KMS-11 (cell line): Measurements from ENCODE around the gene LRRTM4.
"Not testable (repeated sequence)": the region's sequence is repeated elsewhere in the genome, so short reads cannot be mapped to it uniquely, and the experiment has no call there.

Experiments
- H2AFZ ChIP-seq: fragments of 200-600 bp; sonication (generic); 2 replicates; pipeline ENCODE4 v1.6.1; 2016; ENCODE audit warnings: antibody characterized with exemption, mixed run types, low read depth
- H3K27ac ChIP-seq: fragments of 200-600 bp; sonication (generic); 2 replicates; pipeline ENCODE4 v1.6.1; 2016; ENCODE audit warnings: mild to moderate bottlenecking, mixed run types
- H3K27me3 ChIP-seq: fragments of 200-600 bp; sonication (generic); 2 replicates; pipeline ENCODE4 v1.6.1; 2017; ENCODE audit warnings: mild to moderate bottlenecking, low read depth, mixed run types, moderate library complexity; ENCODE audit not compliant: insufficient read depth
- H3K36me3 ChIP-seq: fragments of 200-600 bp; sonication (generic); 2 replicates; pipeline ENCODE4 v1.6.1; 2017; ENCODE audit warnings: mild to moderate bottlenecking, mixed run types; ENCODE audit not compliant: insufficient read depth
- H3K4me1 ChIP-seq: fragments of 200-600 bp; sonication (generic); 2 replicates; pipeline ENCODE4 v1.6.1; 2016; ENCODE audit warnings: mild to moderate bottlenecking, low read depth, mixed run types; ENCODE audit not compliant: poor library complexity, severe bottlenecking
- H3K4me2 ChIP-seq: fragments of 200-600 bp; sonication (generic); 2 replicates; pipeline ENCODE4 v1.7.0; 2016; ENCODE audit warnings: mild to moderate bottlenecking, mixed run types
- H3K4me3 ChIP-seq: fragments of 200-600 bp; sonication (generic); IDR thresholded peaks from 2 replicates; pipeline ENCODE4 v1.6.1; 2017; ENCODE audit warnings: low read depth, low read length, mixed read lengths; ENCODE audit not compliant: insufficient read depth
- H3K79me2 ChIP-seq: fragments of 200-600 bp; sonication (generic); 2 replicates; pipeline ENCODE4 v1.6.1; 2016; ENCODE audit warnings: low read depth, mixed run types; ENCODE audit not compliant: insufficient read depth
- H3K9ac ChIP-seq: fragments of 200-600 bp; sonication (generic); 2 replicates; pipeline ENCODE4 v1.6.1; 2016; ENCODE audit warnings: mild to moderate bottlenecking, mixed run types
- H4K20me1 ChIP-seq: fragments of 200-600 bp; sonication (generic); 2 replicates; pipeline ENCODE4 v1.6.1; 2016; ENCODE audit warnings: mild to moderate bottlenecking, mixed run types; ENCODE audit not compliant: insufficient read depth
- TF ChIP-seq, protein P1 (sequence below): fragments of 200-600 bp; sonication (generic); conservative IDR thresholded peaks from 2 replicates; pipeline ENCODE4 v1.6.1; 2017; ENCODE audit warnings: low read depth, mild to moderate bottlenecking, antibody characterized with exemption, low read length, moderate library complexity, mixed read lengths

The LRRTM4 gene

DNA sequence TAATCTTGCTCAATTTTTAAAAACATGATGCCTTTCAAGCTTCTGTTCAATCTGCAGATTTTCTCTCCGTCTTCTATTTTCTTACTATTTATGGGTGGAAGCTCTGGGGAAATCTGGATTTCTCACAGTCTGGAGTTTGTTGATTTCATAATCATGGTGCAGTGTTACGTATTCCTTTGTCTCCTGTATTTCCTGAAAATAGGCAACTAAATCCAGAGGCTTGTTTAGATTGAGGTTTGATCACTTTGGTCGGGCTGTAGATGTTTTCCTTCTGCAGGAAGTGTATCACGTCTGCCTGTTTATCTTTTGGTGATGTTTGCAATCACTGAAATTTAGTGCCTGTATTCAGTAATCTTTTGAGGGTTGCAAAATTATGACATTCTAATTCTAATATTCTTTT lies 487.7 kb downstream of the LRRTM4 start:
- H3K27me3 ChIP-seq, result no peaks in the 10 kb centered on the region
- H4K20me1 ChIP-seq, result no peaks in the 10 kb centered on the region
- no peak overlapping the region for H2AFZ ChIP-seq
- no peak overlapping the region for H3K27ac ChIP-seq
- TF ChIP-seq, protein P1, sequence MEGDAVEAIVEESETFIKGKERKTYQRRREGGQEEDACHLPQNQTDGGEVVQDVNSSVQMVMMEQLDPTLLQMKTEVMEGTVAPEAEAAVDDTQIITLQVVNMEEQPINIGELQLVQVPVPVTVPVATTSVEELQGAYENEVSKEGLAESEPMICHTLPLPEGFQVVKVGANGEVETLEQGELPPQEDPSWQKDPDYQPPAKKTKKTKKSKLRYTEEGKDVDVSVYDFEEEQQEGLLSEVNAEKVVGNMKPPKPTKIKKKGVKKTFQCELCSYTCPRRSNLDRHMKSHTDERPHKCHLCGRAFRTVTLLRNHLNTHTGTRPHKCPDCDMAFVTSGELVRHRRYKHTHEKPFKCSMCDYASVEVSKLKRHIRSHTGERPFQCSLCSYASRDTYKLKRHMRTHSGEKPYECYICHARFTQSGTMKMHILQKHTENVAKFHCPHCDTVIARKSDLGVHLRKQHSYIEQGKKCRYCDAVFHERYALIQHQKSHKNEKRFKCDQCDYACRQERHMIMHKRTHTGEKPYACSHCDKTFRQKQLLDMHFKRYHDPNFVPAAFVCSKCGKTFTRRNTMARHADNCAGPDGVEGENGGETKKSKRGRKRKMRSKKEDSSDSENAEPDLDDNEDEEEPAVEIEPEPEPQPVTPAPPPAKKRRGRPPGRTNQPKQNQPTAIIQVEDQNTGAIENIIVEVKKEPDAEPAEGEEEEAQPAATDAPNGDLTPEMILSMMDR, result no peak
- H3K36me3 ChIP-seq, result no peaks in the 10 kb centered on the region
- no peaks in the 10 kb centered on the region for H3K79me2 ChIP-seq
- H3K4me3 ChIP-seq, result no peak overlapping the region
- no peaks in the 10 kb centered on the region for H3K4me1 ChIP-seq
- no peak overlapping the region for H3K4me2 ChIP-seq
- H3K9ac ChIP-seq, result no peak overlapping the region

DNA sequence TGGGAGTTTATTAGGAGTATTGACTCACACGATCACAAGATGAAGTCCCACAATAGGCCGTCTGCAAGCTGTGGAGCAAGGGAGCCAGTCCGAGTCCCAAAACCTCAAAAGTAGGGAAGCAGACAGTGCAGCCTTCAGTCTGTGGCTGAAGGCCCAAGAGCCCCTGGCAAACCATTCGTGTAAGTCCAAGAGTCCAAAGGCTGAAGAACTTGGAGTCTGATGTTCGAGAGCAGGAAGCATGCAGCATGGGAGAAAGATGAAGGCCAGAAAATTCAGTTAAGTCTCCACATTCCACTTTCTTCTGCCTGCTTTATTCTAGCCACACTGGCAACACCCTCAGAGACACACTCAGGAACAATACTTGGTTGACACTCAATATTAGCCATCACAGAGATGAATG lies 492.9 kb downstream of the LRRTM4 start:
- H3K4me1 ChIP-seq, H3K4me3 ChIP-seq, H4K20me1 ChIP-seq, H3K27ac ChIP-seq, H3K36me3 ChIP-seq, H3K4me2 ChIP-seq, H3K27me3 ChIP-seq, H2AFZ ChIP-seq, H3K9ac ChIP-seq, H3K79me2 ChIP-seq: not testable (repeated sequence)

DNA sequence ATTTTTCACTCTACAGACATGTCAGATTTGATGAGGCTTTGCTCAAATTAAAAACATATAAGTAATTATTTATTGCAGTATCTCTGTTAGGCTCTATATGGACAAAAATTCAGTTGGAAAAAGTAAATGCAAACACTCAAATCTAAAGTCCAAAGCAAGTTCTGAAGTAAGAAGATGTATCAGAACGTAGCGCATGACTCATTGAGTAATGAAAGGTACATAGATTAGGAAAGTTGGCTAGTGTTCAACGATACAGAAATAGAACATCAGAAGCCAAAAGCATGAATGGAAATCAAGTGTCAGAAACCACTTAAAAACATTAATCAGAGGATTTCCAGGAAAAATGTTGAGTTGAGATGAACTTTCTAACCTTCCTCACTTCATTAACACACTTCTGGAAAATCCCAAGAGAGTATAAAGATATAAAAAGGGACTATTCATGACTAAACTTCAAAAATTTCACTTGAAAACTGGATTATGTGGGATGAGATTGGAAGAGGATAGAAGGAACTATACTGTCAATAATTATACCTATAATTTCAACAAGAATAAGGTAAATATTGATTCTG lies 494.1 kb downstream of the LRRTM4 start:
- Histone ChIP-seq H3K4me2 (no peak overlapping the region), H4K20me1 (no peaks in the 10 kb centered on the region), H2AFZ (no peak overlapping the region), H3K79me2 (no peaks in the 10 kb centered on the region), H3K9ac (no peak overlapping the region), H3K4me3 (no peak overlapping the region), H3K36me3 (no peaks in the 10 kb centered on the region), H3K4me1 (no peaks in the 10 kb centered on the region), H3K27me3 (no peaks in the 10 kb centered on the region), H3K27ac (no peak overlapping the region)
- TF ChIP-seq, protein P1, result no peak

DNA sequence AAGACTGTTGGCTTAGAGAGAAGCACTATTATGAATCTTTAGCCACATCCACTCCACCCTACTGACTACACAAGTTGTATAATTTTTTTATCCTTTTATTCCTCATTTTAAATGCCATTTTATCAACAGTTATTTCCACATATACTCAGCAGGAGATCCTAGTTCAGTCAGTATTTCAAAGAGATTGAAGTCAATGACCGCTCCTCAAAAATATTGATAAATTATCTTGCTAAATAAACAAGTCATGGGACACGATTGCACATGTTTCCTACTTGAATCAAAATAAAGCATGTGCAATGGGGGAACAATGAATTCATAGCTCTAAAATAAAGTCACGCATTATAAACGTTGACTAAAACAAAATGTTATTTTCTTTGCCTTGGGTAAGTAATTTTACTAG lies 496.5 kb downstream of the LRRTM4 start:
- H3K36me3 ChIP-seq, result no peaks in the 10 kb centered on the region
- no peaks in the 10 kb centered on the region for H3K27me3 ChIP-seq
- H3K9ac ChIP-seq, result no peak overlapping the region
- H3K79me2 ChIP-seq, result no peaks in the 10 kb centered on the region
- no peak overlapping the region for H3K4me3 ChIP-seq
- H3K4me2 ChIP-seq, result no peak overlapping the region
- no peak overlapping the region for H2AFZ ChIP-seq
- H3K27ac ChIP-seq, result no peak overlapping the region
- H4K20me1 ChIP-seq, result no peaks in the 10 kb centered on the region
- H3K4me1 ChIP-seq, result no peaks in the 10 kb centered on the region
- TF ChIP-seq, protein P1, result no peak

DNA sequence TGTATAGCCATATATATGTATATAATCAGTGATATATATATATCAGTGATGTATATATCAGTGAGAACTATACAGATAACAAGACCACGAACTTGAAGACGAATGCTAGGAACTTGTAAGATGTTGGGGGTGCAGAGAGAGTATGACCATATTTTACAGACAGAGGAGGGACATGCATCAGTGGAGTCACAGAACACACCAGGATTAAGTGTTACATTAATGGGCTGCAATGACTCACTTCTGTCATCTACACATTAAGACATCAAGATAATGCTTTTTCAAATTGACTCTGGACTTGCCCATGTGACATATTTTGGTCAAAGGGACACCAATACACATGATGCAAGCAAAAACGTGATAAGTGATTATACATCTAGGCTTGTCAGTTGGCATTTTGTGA lies 501.0 kb downstream of the LRRTM4 start:
- Histone ChIP-seq H3K4me3 (no peak overlapping the region), H3K79me2 (no peaks in the 10 kb centered on the region), H3K27me3 (no peaks in the 10 kb centered on the region), H3K27ac (no peak overlapping the region), H4K20me1 (no peaks in the 10 kb centered on the region), H3K4me1 (no peaks in the 10 kb centered on the region), H3K9ac (no peak overlapping the region), H3K4me2 (no peak overlapping the region), H2AFZ (no peak overlapping the region), H3K36me3 (no peaks in the 10 kb centered on the region)
- TF ChIP-seq, protein P1, result no peak
